ENCODE data around the gene IFIT1B. TPM values are rescaled to one million over a fixed set of nuclear protein-coding genes. Genes with fewer than 3 reads are reported as not detected.
A peak's percentile ranks its signal among the peaks of the same experiment; 100 is the strongest.

IFIT1B gene
- total and polyA plus RNA-seq, 10 donors, result 0.04 to 36.9 (median 2.4) TPM; not detected in 4

DNA sequence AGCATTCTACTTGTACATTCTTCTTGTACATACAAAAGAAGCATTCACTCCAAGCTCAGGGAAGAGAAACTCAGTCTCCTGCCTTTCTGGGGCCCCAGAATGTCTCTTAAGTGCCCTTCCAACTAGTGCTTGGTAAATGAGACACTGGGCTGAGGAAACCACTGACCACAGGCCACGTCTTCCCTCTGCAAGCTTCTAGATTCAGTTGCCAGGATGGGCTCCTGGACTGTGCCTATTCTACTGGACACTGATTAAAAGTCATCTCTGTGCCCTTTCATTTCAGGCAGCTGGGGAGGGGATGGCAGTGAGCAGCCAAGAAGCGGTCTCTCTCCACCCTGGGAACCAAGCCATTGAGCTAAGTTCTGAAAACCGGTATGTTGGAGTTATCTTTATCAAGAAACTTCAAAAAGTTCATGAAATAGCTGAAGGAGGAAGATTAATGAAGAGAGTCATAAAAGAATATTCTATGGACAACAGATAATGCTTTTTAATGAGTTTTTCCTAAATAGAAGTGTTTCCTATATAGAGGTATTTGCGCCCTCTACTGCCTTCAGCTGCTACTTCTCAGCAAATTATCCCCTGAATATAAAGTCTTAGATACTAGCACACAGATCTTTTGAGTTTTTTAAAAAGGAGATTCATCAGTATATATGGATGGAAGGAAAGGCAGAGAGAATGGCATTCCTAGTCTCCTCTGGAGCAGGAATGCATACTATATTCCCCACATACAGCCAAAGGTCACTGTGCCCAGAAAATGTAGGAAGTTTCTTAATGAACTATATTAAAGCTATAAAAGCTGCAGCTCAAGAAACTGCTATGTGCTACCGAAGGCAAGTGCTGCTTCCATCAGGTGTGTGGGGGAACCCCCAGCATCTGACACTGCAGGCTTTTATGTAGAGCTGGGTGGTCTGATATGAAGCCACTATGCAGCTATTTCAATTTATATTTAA lies 8.4 kb upstream of the IFIT1B start:
- peak overlapping the region in 4 of 8 donors; percentile 19 to 43 (median 36) for H3K27ac ChIP-seq
- no peaks in the 10 kb centered on the region for H3K27me3 ChIP-seq (replicated peaks in 1 of 7)
- H3K36me3 ChIP-seq, result no peaks in the 10 kb centered on the region
- intact Hi-C loops (cut with DNase I; ENCODE audit: low total_unique reads), result no loop called here
- DNase-seq, result no peak
- no peak overlapping the region for H3K4me3 ChIP-seq
- TF ChIP-seq, protein P1, sequence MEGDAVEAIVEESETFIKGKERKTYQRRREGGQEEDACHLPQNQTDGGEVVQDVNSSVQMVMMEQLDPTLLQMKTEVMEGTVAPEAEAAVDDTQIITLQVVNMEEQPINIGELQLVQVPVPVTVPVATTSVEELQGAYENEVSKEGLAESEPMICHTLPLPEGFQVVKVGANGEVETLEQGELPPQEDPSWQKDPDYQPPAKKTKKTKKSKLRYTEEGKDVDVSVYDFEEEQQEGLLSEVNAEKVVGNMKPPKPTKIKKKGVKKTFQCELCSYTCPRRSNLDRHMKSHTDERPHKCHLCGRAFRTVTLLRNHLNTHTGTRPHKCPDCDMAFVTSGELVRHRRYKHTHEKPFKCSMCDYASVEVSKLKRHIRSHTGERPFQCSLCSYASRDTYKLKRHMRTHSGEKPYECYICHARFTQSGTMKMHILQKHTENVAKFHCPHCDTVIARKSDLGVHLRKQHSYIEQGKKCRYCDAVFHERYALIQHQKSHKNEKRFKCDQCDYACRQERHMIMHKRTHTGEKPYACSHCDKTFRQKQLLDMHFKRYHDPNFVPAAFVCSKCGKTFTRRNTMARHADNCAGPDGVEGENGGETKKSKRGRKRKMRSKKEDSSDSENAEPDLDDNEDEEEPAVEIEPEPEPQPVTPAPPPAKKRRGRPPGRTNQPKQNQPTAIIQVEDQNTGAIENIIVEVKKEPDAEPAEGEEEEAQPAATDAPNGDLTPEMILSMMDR (IDR thresholded peaks at IDR 0.05 in 8 of 11, conservative IDR thresholded peaks at IDR 0.05 in 3 of 11), result peak in 10 of 11 experiments; percentile 10 to 61 (median 46)
- TF ChIP-seq POLR2A (IDR thresholded peaks at IDR 0.05) (no peak), POLR2AphosphoS5 (IDR thresholded peaks at IDR 0.05) (no peak)
- peaks cover 0 to 49% (median 28%) of the 10 kb centered on the region in 6 donors for H3K4me1 ChIP-seq
- no peaks in the 10 kb centered on the region for H3K9me3 ChIP-seq
- WGBS, 5 donors, result 54 to 68% (median 61%) methylated on average over 5 of the region's 5 CpGs

DNA sequence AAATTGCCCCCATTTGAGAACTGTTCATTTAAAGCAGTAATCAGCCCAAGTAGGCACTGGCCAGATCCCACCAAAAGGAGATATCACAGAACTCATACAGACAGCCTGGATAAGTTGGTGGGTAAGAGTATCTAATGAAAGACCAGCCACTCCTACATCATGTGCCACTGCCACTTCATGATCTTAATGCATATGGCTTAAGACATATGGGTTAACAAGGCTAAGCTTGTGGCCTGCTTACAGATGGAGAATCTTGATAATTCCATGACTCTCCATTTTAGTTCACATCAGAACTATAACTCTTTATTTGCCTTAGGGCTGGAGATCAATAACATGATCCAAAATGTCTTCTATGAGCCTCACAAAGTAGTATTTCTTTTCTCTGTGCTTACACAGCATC lies 6.8 kb upstream of the IFIT1B start:
- no peak overlapping the region for H3K27ac ChIP-seq
- H3K36me3 ChIP-seq, result no peaks in the 10 kb centered on the region
- H3K4me3 ChIP-seq, result no peak overlapping the region
- H3K9me3 ChIP-seq, result no peaks in the 10 kb centered on the region
- no peak for DNase-seq
- intact Hi-C loops (cut with DNase I; ENCODE audit: low total_unique reads), result no loop called here
- H3K27me3 ChIP-seq (replicated peaks in 1 of 7), result no peaks in the 10 kb centered on the region
- H3K4me1 ChIP-seq, result peaks cover 0 to 51% (median 35%) of the 10 kb centered on the region in 6 donors
- TF ChIP-seq POLR2AphosphoS5 (IDR thresholded peaks at IDR 0.05) (no peak), POLR2A (IDR thresholded peaks at IDR 0.05) (no peak)
- TF ChIP-seq, protein P1 (IDR thresholded peaks at IDR 0.05 in 8 of 11, conservative IDR thresholded peaks at IDR 0.05 in 3 of 11), result no peak

DNA sequence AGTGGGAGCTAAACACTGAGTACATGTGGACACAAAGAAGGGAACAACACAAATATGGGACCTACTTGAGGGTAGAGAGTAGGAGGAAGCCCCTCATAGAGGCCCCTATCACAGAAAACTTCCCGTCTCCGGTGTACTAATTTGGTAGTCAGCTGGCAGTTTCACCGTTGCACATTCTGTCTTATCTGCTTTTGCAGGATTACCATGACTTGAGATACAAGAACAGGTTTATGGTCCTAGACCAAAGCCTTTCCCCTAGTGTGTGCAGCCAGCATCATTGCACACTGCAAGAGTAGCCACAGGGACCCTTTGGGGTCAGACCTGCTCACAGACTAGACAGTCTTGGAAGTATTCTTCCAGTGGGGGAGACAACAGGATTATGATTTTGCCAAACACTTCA lies 5.9 kb upstream of the IFIT1B start:
- intact Hi-C loops (cut with DNase I; ENCODE audit: low total_unique reads), result no loop called here
- DNase-seq, result no peak
- Histone ChIP-seq H3K36me3 (no peaks in the 10 kb centered on the region), H3K9me3 (no peaks in the 10 kb centered on the region), H3K4me1 (peaks cover 0 to 51% (median 35%) of the 10 kb centered on the region in 6 donors), H3K27ac (no peak overlapping the region), H3K4me3 (no peak overlapping the region), H3K27me3 (replicated peaks in 1 of 7) (no peaks in the 10 kb centered on the region)
- TF ChIP-seq POLR2AphosphoS5 (IDR thresholded peaks at IDR 0.05) (no peak), POLR2A (IDR thresholded peaks at IDR 0.05) (no peak)
- TF ChIP-seq, protein P1 (IDR thresholded peaks at IDR 0.05 in 8 of 11, conservative IDR thresholded peaks at IDR 0.05 in 3 of 11), result no peak
- 44 to 66% (median 60%) methylated on average over 3 of the region's 3 CpGs for WGBS, 5 donors

Data from spleen (tissue), 11 donors.